Measurements from ENCODE around the gene CCDC190.
"Not testable (repeated sequence)": the region's sequence is repeated elsewhere in the genome, so short reads cannot be mapped to it uniquely, and the experiment has no call there.

CCDC190 gene

GRCh38 chr1:162876751-162877150, 15.8 kb upstream of the CCDC190 start:
- H3K9me3 ChIP-seq (ENCODE audit: low read length), result no peaks in the 10 kb centered on the region
- H3K9ac ChIP-seq (ENCODE audit: low read length), result no peak overlapping the region
- H3K27me3 ChIP-seq (ENCODE audit: control insufficient read depth in 1 of 2, insufficient read depth in 2 of 2, low read length in 2 of 2), result no peaks in the 10 kb centered on the region
- H3K4me1 ChIP-seq (ENCODE audit: insufficient read depth, low read length), result no peaks in the 10 kb centered on the region
- H3K36me3 ChIP-seq (ENCODE audit: insufficient read depth, low read length), result no peaks in the 10 kb centered on the region
- no peak overlapping the region for H3K27ac ChIP-seq (ENCODE audit: low read depth, low read length)
- no peak overlapping the region for H3K4me3 ChIP-seq (ENCODE audit: low read depth in 1 of 2, low read length in 2 of 2)

DNA sequence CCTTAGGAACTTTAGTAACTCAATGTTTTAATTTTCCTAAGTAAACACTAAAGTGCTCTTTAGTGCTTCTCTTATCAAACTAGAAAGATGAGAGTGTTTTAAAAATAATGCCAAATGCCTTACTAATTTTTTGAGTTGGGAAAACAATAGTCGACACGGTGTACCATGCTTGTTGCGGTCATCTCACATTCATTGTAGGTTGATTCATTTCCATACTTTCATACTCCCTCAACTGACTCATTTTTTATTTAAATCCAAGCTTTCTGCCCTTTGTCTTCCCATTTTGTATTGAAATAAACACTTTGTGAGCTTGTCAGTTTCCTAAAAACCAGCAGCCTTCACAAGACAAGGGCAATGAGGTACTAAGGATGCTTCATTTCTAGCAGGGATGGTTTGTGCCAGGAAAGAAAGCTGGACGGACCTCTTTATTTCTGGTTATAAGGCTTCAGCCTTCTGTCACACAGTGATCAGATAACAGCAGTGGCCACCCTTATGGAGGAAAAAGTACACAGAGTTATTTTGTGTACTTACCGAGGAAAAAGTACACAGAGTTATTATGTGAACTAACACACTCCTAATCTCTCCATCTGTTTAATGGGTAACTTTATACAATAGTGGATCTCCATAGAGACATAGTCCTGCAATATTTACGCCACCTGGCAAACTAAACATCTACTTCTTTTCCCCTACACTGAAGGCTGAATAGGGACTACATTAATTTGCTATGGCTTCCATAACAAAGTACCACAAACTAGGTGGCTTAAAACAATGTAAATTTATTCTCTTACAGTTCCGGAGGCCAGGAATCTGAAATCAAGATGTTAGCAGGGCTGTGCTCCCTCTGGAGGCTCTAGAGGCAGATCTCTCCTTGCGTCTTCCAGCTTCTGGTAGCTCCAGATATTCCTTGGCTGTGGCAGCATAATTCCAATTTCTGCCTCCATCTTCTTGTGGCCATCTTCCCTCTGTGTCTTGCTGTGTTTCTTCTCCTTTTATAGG, 13.0 kb upstream of the CCDC190 start:
- H3K27me3 ChIP-seq (ENCODE audit: control insufficient read depth in 1 of 2, insufficient read depth in 2 of 2, low read length in 2 of 2), result no peaks in the 10 kb centered on the region
- no peak overlapping the region for H3K27ac ChIP-seq (ENCODE audit: low read depth, low read length)
- H3K9ac ChIP-seq (ENCODE audit: low read length), result no peak overlapping the region
- no peaks in the 10 kb centered on the region for H3K9me3 ChIP-seq (ENCODE audit: low read length)
- H3K36me3 ChIP-seq (ENCODE audit: insufficient read depth, low read length), result no peaks in the 10 kb centered on the region
- no peaks in the 10 kb centered on the region for H3K4me1 ChIP-seq (ENCODE audit: insufficient read depth, low read length)
- no peak overlapping the region for H3K4me3 ChIP-seq (ENCODE audit: low read depth in 1 of 2, low read length in 2 of 2)

DNA sequence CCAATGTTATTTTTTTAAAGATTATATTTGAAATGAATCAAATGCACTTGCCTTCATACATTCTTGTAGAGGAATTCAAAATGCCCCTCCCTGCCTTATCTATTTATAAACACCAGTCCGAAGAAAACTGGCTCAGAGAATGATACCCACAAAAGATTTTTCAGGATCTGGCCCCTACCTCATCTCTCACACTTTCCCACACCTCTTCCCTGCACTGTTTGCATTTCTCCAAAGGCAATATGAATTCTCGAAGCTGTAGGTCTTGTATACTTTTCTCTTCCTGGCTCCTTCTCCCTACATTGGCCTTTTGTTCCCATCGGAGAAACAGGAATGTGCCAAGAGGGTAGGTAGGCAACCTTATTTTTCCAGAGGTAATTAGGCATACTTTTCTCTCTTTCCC, 12.0 kb upstream of the CCDC190 start:
- H3K9ac ChIP-seq (ENCODE audit: low read length), result no peak overlapping the region
- H3K4me3 ChIP-seq (ENCODE audit: low read depth in 1 of 2, low read length in 2 of 2), result no peak overlapping the region
- H3K4me1 ChIP-seq (ENCODE audit: insufficient read depth, low read length), result no peaks in the 10 kb centered on the region

DNA sequence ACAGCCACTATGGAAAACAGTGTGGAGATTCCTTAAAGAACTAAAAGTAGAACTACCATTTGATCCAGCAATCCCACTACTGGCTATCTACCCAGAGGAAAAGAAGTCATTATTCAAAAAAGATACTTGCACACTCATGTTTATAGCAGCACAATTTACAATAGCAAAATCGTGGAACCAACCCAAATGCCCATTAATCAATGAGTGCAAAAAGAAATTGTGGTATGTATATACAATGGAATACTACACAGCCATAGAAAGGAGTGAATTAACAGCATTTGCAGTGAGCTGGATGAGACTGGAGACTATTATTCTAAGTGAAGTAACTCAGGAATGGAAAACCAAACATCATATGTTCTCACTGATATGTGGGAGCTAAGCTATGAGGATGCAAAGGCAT, 10.4 kb upstream of the CCDC190 start:
- not testable (repeated sequence) for H3K9ac ChIP-seq (ENCODE audit: low read length); H3K36me3 ChIP-seq (ENCODE audit: insufficient read depth, low read length); H3K4me3 ChIP-seq (ENCODE audit: low read depth in 1 of 2, low read length in 2 of 2); H3K4me1 ChIP-seq (ENCODE audit: insufficient read depth, low read length); H3K9me3 ChIP-seq (ENCODE audit: low read length); H3K27ac ChIP-seq (ENCODE audit: low read depth, low read length); H3K27me3 ChIP-seq (ENCODE audit: control insufficient read depth in 1 of 2, insufficient read depth in 2 of 2, low read length in 2 of 2)

More for the DNA sequence above, 12.0 kb upstream of the CCDC190 start:
- Histone ChIP-seq H3K36me3 (ENCODE audit: insufficient read depth, low read length) (no peaks in the 10 kb centered on the region), H3K9me3 (ENCODE audit: low read length) (no peaks in the 10 kb centered on the region), H3K27ac (ENCODE audit: low read depth, low read length) (no peak overlapping the region), H3K27me3 (ENCODE audit: control insufficient read depth in 1 of 2, insufficient read depth in 2 of 2, low read length in 2 of 2) (no peaks in the 10 kb centered on the region)

DNA sequence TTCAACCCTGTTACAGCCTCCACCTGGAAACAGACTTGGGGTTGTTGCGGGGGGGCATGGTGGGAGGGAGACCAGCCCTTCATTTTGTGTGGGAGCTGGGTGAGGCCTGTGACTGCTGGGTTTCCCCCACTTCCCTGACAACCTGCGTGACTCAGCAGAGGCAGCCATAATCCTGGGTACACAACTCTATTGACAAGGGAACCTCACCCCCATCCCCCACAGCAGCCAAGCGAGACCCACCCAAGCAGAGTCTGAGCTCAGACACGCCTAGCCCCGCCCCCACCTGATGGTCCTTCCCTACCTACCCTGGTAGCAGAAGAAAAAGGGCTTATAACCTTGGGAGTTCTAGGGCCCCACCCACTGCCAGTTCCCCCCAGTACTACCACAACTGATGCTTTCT, 8.0 kb upstream of the CCDC190 start:
- no peaks in the 10 kb centered on the region for H3K9me3 ChIP-seq (ENCODE audit: low read length)
- H3K4me3 ChIP-seq (ENCODE audit: low read depth in 1 of 2, low read length in 2 of 2), result no peak overlapping the region
- H3K9ac ChIP-seq (ENCODE audit: low read length), result no peak overlapping the region
- no peak overlapping the region for H3K27ac ChIP-seq (ENCODE audit: low read depth, low read length)
- no peaks in the 10 kb centered on the region for H3K36me3 ChIP-seq (ENCODE audit: insufficient read depth, low read length)
- H3K4me1 ChIP-seq (ENCODE audit: insufficient read depth, low read length), result no peaks in the 10 kb centered on the region
- no peaks in the 10 kb centered on the region for H3K27me3 ChIP-seq (ENCODE audit: control insufficient read depth in 1 of 2, insufficient read depth in 2 of 2, low read length in 2 of 2)

DNA sequence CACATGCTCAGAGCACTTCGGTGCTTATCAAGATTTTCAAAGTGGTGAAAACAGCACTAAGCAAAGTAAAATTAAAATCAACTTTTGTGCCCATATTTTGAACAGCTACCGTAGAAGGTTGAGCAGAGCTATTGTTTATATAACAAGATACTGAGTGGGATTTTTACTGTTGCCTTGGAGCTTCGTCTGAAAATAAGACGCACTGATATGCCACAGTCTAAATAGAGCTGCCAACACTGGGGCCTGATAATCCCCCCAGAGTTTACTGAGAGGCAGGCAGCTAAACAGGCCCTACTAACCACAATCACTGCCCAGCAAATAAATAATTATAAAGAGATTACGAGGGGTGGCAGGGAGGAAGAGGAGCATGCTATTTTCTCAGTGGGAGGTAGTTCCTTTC, 650 bp upstream of the CCDC190 start:
- Histone ChIP-seq H3K9me3 (ENCODE audit: low read length) (no peaks in the 10 kb centered on the region), H3K27me3 (ENCODE audit: control insufficient read depth in 1 of 2, insufficient read depth in 2 of 2, low read length in 2 of 2) (no peaks in the 10 kb centered on the region), H3K9ac (ENCODE audit: low read length) (no peak overlapping the region), H3K4me1 (ENCODE audit: insufficient read depth, low read length) (peaks cover 16% of the 10 kb centered on the region), H3K4me3 (ENCODE audit: low read depth in 1 of 2, low read length in 2 of 2) (no peak overlapping the region), H3K36me3 (ENCODE audit: insufficient read depth, low read length) (no peaks in the 10 kb centered on the region), H3K27ac (ENCODE audit: low read depth, low read length) (no peak overlapping the region)

- H3K9ac ChIP-seq (ENCODE audit: low read length), result no peak overlapping the region
- H3K27ac ChIP-seq (ENCODE audit: low read depth, low read length), result no peak overlapping the region
- H3K27me3 ChIP-seq (ENCODE audit: control insufficient read depth in 1 of 2, insufficient read depth in 2 of 2, low read length in 2 of 2), result no peaks in the 10 kb centered on the region
- H3K9me3 ChIP-seq (ENCODE audit: low read length), result no peaks in the 10 kb centered on the region
- H3K36me3 ChIP-seq (ENCODE audit: insufficient read depth, low read length), result no peaks in the 10 kb centered on the region
- H3K4me3 ChIP-seq (ENCODE audit: low read depth in 1 of 2, low read length in 2 of 2), result no peak overlapping the region
- peaks cover 16% of the 10 kb centered on the region for H3K4me1 ChIP-seq (ENCODE audit: insufficient read depth, low read length)
These were observed 1.8 kb downstream of the CCDC190 start for GRCh38 chr1:162859191-162859590.

DNA sequence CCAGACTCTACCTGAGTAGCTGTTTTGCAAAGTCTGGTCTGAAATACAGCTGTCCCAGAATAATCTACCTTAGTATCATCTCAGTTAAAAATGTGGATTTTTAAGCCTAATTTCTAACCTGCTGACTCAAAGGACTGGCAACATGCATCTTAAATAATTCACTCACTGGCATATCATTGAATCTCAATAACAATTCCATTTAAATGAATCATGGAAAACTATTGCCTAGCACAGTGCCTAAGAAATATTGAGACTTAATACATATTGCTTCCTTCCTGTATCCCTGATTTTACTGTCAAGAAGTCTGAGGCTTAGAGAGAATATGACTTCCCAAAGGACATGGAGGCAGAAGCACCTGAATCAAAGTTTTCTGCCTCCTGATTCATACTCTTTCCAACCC, 3.1 kb downstream of the CCDC190 start:
- Histone ChIP-seq H3K4me3 (ENCODE audit: low read depth in 1 of 2, low read length in 2 of 2) (no peak overlapping the region), H3K27me3 (ENCODE audit: control insufficient read depth in 1 of 2, insufficient read depth in 2 of 2, low read length in 2 of 2) (no peaks in the 10 kb centered on the region), H3K9ac (ENCODE audit: low read length) (no peak overlapping the region), H3K27ac (ENCODE audit: low read depth, low read length) (no peak overlapping the region), H3K4me1 (ENCODE audit: insufficient read depth, low read length) (peaks cover 16% of the 10 kb centered on the region), H3K9me3 (ENCODE audit: low read length) (no peaks in the 10 kb centered on the region), H3K36me3 (ENCODE audit: insufficient read depth, low read length) (no peaks in the 10 kb centered on the region)

GRCh38 chr1:162856260-162856659, 4.7 kb downstream of the CCDC190 start:
- Histone ChIP-seq H3K4me1 (ENCODE audit: insufficient read depth, low read length) (peaks cover 6% of the 10 kb centered on the region), H3K4me3 (ENCODE audit: low read depth in 1 of 2, low read length in 2 of 2) (no peak overlapping the region), H3K36me3 (ENCODE audit: insufficient read depth, low read length) (no peaks in the 10 kb centered on the region), H3K9me3 (ENCODE audit: low read length) (no peaks in the 10 kb centered on the region), H3K27ac (ENCODE audit: low read depth, low read length) (no peak overlapping the region), H3K9ac (ENCODE audit: low read length) (no peak overlapping the region), H3K27me3 (ENCODE audit: control insufficient read depth in 1 of 2, insufficient read depth in 2 of 2, low read length in 2 of 2) (no peaks in the 10 kb centered on the region)

DNA sequence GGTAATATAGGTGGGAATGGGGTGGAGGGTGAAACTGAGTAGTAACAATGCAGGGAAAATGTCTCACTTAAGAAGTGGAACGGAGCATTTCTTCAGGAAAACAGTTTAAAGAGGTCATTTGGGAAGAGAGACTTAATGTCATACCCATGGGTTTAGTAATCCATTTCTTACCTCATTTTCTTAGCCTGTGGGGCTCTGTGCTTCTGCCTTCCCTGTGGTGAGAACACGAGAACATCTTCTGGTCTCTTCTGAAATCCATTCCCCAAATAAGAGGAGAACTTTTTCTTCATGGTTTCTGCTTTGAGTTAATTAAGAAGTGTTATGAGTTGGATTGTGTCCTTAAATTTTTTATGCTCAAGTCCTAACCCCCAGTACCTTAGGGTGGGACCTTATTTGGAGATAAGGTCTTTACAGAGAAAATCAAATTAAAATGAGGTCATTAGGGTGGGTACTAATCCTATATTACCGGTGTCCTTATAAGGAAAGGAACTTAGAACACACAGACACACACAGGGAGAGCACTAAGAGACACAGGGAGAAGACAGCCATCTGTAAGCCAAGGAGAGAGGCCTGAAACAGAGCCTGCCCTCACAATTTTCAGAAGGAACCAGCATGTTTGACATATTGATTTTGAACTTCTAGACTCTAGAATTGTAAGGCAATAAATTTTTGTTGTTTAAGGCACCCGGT, 5.4 kb downstream of the CCDC190 start:
- H3K9ac ChIP-seq (ENCODE audit: low read length), result no peak overlapping the region
- no peak overlapping the region for H3K27ac ChIP-seq (ENCODE audit: low read depth, low read length)
- H3K27me3 ChIP-seq (ENCODE audit: control insufficient read depth in 1 of 2, insufficient read depth in 2 of 2, low read length in 2 of 2), result no peaks in the 10 kb centered on the region
- no peaks in the 10 kb centered on the region for H3K36me3 ChIP-seq (ENCODE audit: insufficient read depth, low read length)
- H3K4me1 ChIP-seq (ENCODE audit: insufficient read depth, low read length), result no peaks in the 10 kb centered on the region
- no peaks in the 10 kb centered on the region for H3K9me3 ChIP-seq (ENCODE audit: low read length)
- H3K4me3 ChIP-seq (ENCODE audit: low read depth in 1 of 2, low read length in 2 of 2), result no peak overlapping the region

DNA sequence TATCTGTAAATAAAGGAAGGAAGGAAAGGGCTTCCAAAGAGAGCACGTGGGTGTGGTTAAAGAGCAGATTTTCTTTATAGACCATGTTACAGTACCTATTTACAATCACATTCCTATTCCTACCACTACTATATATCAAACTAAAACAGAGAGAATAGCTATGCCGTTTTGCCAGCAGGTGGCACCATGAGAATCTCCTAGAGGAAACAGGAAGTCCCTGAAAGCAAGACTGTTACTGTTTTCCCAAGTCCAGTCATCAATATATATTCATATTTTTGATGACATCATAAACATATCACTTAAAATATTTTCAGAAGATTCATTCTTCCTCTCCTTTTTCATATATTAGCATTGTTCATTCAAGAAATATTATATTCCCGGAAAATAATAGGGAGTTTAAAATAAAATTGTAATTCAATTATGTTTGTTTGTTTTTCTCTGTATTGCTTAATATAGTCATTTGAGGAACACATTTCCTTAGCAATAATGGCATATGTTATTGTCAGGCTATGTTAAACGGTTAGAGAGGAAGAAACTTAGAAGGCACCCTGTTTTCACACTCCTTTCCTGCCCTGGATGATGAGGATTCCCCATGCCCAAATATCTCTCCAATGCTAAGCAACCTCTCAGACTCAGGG, 6.6 kb downstream of the CCDC190 start:
- H3K9me3 ChIP-seq (ENCODE audit: low read length), result no peaks in the 10 kb centered on the region
- H3K36me3 ChIP-seq (ENCODE audit: insufficient read depth, low read length), result no peaks in the 10 kb centered on the region
- H3K9ac ChIP-seq (ENCODE audit: low read length), result no peak overlapping the region
- H3K4me3 ChIP-seq (ENCODE audit: low read depth in 1 of 2, low read length in 2 of 2), result no peak overlapping the region
- no peak overlapping the region for H3K27ac ChIP-seq (ENCODE audit: low read depth, low read length)
- no peaks in the 10 kb centered on the region for H3K4me1 ChIP-seq (ENCODE audit: insufficient read depth, low read length)
- no peaks in the 10 kb centered on the region for H3K27me3 ChIP-seq (ENCODE audit: control insufficient read depth in 1 of 2, insufficient read depth in 2 of 2, low read length in 2 of 2)
